Measurements from ENCODE around the gene MCTP1.

DNA sequence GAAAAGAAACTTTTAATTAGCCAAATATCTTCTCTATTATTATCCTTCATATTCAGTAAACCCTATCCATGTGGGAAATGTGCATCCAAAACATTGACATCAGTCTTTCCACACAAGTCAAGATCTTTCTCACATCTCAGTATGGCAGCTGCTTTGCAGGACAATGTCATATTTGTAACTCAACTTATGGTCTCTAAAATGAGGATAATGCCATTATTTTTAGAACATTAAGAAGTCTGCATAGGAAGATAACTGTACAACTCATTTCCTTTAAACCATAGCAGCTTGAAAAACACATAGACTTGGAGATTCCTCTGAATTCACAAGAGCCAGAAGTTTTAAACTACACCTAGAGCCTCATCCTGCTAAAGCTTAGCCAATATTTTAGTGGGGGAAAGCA is 43.7 kb downstream of the MCTP1 start:
- no peak for TF ChIP-seq TAF1 (IDR thresholded peaks at IDR 0.05; ENCODE audit: borderline replicate concordance, low read depth, low read length)
- no peak for TF ChIP-seq POLR2A (IDR thresholded peaks at IDR 0.05; ENCODE audit: low read depth, low read length)
